ENCODE results near the gene TMEM72. TPM values are rescaled to one million over a fixed set of nuclear protein-coding genes. Genes with fewer than 3 reads are reported as not detected.

Gene TMEM72
- total RNA-seq, 4 donors from 2014 or later, result not detected

GRCh38 chr10:44948642-44949041 lies 37.5 kb downstream of the TMEM72 start:
- H3K4me1 ChIP-seq, result peaks cover 10 to 50% of the 10 kb centered on the region in 2 donors
- no peak for DNase-seq
- H3K36me3 ChIP-seq, result no peaks in the 10 kb centered on the region
- TF ChIP-seq CTCF (IDR thresholded peaks at IDR 0.05) (no peak), POLR2A (IDR thresholded peaks at IDR 0.05) (no peak)
- H3K27me3 ChIP-seq, result no peaks in the 10 kb centered on the region
- intact Hi-C loops (cut with DNase I), result no loop called here
- H3K9me3 ChIP-seq, result no peaks in the 10 kb centered on the region
- H3K4me3 ChIP-seq (replicated peaks in 1 of 3), result no peak overlapping the region
- 76 to 94% methylated on average over 1 of the region's 1 CpG for WGBS, 2 donors
- peak overlapping the region in 1 of 3 donors; percentile 25 for H3K27ac ChIP-seq

- Histone ChIP-seq H3K36me3 (no peaks in the 10 kb centered on the region), H3K27me3 (no peaks in the 10 kb centered on the region), H3K4me1 (peaks cover 10 to 50% of the 10 kb centered on the region in 2 donors), H3K4me3 (replicated peaks in 1 of 3) (no peak overlapping the region), H3K27ac (peak overlapping the region in 1 of 3 donors; percentile 57), H3K9me3 (no peaks in the 10 kb centered on the region)
- intact Hi-C loops (cut with DNase I), result no loop called here
- TF ChIP-seq POLR2A (IDR thresholded peaks at IDR 0.05), result no peak
- TF ChIP-seq CTCF (IDR thresholded peaks at IDR 0.05), result no peak
- no peak for DNase-seq
- WGBS, 2 donors, result 81 to 85% methylated on average over 4 to 5 of the region's 5 CpGs
Measured at GRCh38 chr10:44949127-44949802, 38.1 kb downstream of the TMEM72 start.

GRCh38 chr10:44949915-44950314 lies 38.8 kb downstream of the TMEM72 start:
- no peaks in the 10 kb centered on the region for H3K9me3 ChIP-seq
- no peak overlapping the region for H3K4me3 ChIP-seq (replicated peaks in 1 of 3)
- intact Hi-C loops (cut with DNase I), result no loop called here
- no peaks in the 10 kb centered on the region for H3K36me3 ChIP-seq
- H3K4me1 ChIP-seq, result peaks cover 10 to 50% of the 10 kb centered on the region in 2 donors
- 50 to 72% methylated on average over 2 to 3 of the region's 3 CpGs for WGBS, 2 donors
- peak overlapping the region in 1 of 3 donors; percentile 57 for H3K27ac ChIP-seq
- no peak for DNase-seq
- no peaks in the 10 kb centered on the region for H3K27me3 ChIP-seq
- TF ChIP-seq POLR2A (IDR thresholded peaks at IDR 0.05), result no peak
- no peak for TF ChIP-seq CTCF (IDR thresholded peaks at IDR 0.05)

- no peaks in the 10 kb centered on the region for H3K36me3 ChIP-seq
- H3K27me3 ChIP-seq, result no peaks in the 10 kb centered on the region
- peaks cover 10 to 50% of the 10 kb centered on the region in 2 donors for H3K4me1 ChIP-seq
- peak overlapping the region in 1 of 3 donors; percentile 57 for H3K27ac ChIP-seq
- intact Hi-C loops (cut with DNase I), result no loop called here
- 89 to 92% methylated on average over 10 of the region's 10 CpGs for WGBS, 2 donors
- no peak for DNase-seq
- no peaks in the 10 kb centered on the region for H3K9me3 ChIP-seq
- TF ChIP-seq CTCF (IDR thresholded peaks at IDR 0.05), result no peak
- no peak for TF ChIP-seq POLR2A (IDR thresholded peaks at IDR 0.05)
- H3K4me3 ChIP-seq (replicated peaks in 1 of 3), result no peak overlapping the region
Measured at GRCh38 chr10:44950326-44951225, 39.4 kb downstream of the TMEM72 start.

Data from thyroid gland (tissue), 4 donors.